Measurements from ENCODE around the gene UBE2E2. TPM values are rescaled to one million over a fixed set of nuclear protein-coding genes. Genes with fewer than 3 reads are reported as not detected.

Gene UBE2E2
- total RNA-seq, 1 experiment from 2014 or later = 38.6 TPM

GRCh38 chr3:23442598-23443383 is 239.7 kb downstream of the UBE2E2 start:
- no peak for DNase-seq

More at GRCh38 chr3:23442598-23443383, 239.7 kb downstream of the UBE2E2 start:
- no peaks in the 10 kb centered on the region for H3K27me3 ChIP-seq (ENCODE audit: insufficient read depth, low read length)
- H3K18ac ChIP-seq (ENCODE audit: insufficient read length, low read depth, low read length) = no peak overlapping the region
- H2BK15ac ChIP-seq (ENCODE audit: low read depth, low read length) = no peak overlapping the region
- H3K14ac ChIP-seq (ENCODE audit: insufficient read depth, low read length) = no peak overlapping the region
- H3K27ac ChIP-seq (ENCODE audit: insufficient read length, low read depth, low read length) = no peak overlapping the region
- H3K79me1 ChIP-seq (ENCODE audit: insufficient read depth, low read depth, low read length, poor library complexity, severe bottlenecking) = no peaks in the 10 kb centered on the region
- no peak overlapping the region for H3K4me2 ChIP-seq (ENCODE audit: insufficient read depth, insufficient read length, low read length)
- H4K5ac ChIP-seq (ENCODE audit: insufficient read length, low read depth, low read length) = no peak overlapping the region
- Mint-ChIP-seq H3K4me1 (peaks cover 18 to 34% of the 10 kb centered on the region in 2 experiments), H3K27ac (no peak overlapping the region; a peak in 1 of 7 replicates), H3K36me3 (ENCODE audit: insufficient read depth in 1 of 3, low read depth in 3 of 3) (no peaks in the 10 kb centered on the region), H3K4me3 (no peak overlapping the region), H3K9me3 (no peaks in the 10 kb centered on the region), H3K27me3 (ENCODE audit: low read depth) (no peaks in the 10 kb centered on the region)
- H2BK20ac ChIP-seq (ENCODE audit: low read depth, low read length, poor library complexity, severe bottlenecking) = no peak overlapping the region
- H2BK5ac ChIP-seq (ENCODE audit: insufficient read length, low read length) = no peak overlapping the region
- no peak overlapping the region for H2AK5ac ChIP-seq (ENCODE audit: insufficient read length, low read length)
- TF ChIP-seq CTCF (conservative IDR thresholded peaks at IDR 0.05) = no peak
- H3K4me1 ChIP-seq (ENCODE audit: insufficient read depth, low read length) = no peaks in the 10 kb centered on the region; the same call in 1 of the 2 replicates
- no peak overlapping the region for H4K91ac ChIP-seq (ENCODE audit: insufficient read length, low read depth, low read length)
- WGBS (ENCODE audit: extremely low coverage, insufficient read length, low lambda C conversion rate) = no CpG with 5 or more reads among the region's 4 CpGs
- no peaks in the 10 kb centered on the region for H4K20me1 ChIP-seq (ENCODE audit: control insufficient read depth, insufficient read depth, insufficient read length)
- H2BK120ac ChIP-seq (ENCODE audit: low read depth, low read length, poor library complexity, severe bottlenecking) = no peak overlapping the region
- H3K9ac ChIP-seq (ENCODE audit: extremely low read depth, insufficient read length, low read length) = no peak overlapping the region
- H4K8ac ChIP-seq (replicated peaks; ENCODE audit: insufficient read length, low read depth, low read length) = no peak overlapping the region
- no peaks in the 10 kb centered on the region for H3K23me2 ChIP-seq (ENCODE audit: insufficient read length, low read depth, low read length, poor library complexity, severe bottlenecking)
- H3K9me3 ChIP-seq (ENCODE audit: control insufficient read depth, low read depth, low read length) = no peaks in the 10 kb centered on the region
- no peak overlapping the region for H2AFZ ChIP-seq (ENCODE audit: low read length)
- H3K56ac ChIP-seq (ENCODE audit: insufficient read length, low read depth, low read length) = no peak overlapping the region
- H3T11ph ChIP-seq (ENCODE audit: low read length) = no peak overlapping the region
- H3K23ac ChIP-seq (ENCODE audit: insufficient read length, low read depth, low read length) = no peak overlapping the region
- H3K79me2 ChIP-seq (ENCODE audit: insufficient read depth, low read length) = peaks cover 2% of the 10 kb centered on the region; the same call in 1 of the 2 replicates
- H3K4ac ChIP-seq (ENCODE audit: low read depth, low read length) = no peak overlapping the region
- H2BK12ac ChIP-seq (ENCODE audit: insufficient read length, low read depth, low read length) = no peak overlapping the region

Measured in H9 (cell line).